Stimulated activated CD8-positive, alpha-beta memory T cell treated with anti-CD3 and anti-CD28 coated beads, Interleukin-4, amount 100 ng/mL, for 4 hours (primary cell): ENCODE data around the gene IGSF6.

Experiments
- DNase-seq, 2 donors: peaks; one replicate each; pipeline ENCODE4 v3.0.0-alpha.2; 2020; ENCODE audit warnings: low read depth in 2 of 2, low spot score in 1 of 2

Gene IGSF6

DNA sequence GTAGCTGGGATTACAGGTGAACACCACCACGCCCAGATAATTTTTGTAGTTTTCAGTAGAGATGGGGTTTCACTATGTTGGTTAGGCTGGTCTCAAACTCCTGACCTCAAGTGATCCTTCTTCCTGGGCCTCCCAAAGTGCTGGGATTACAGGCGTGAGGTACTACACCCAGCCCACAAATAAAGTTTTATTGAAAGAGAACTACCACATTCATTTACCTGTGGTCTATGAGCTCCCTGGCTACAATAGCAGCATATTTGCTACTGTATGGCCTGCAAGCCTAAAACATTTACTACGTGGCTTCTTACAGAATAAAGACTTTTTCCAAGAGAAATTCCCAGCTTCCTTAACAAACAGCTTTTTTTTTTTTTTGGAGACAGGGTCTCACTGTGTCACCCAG lies 49.6 kb downstream of the IGSF6 start:
- no peak for DNase-seq

- DNase-seq: no peak
Observed at GRCh38 chr16:21600031-21600773, 52.2 kb downstream of the IGSF6 start.

DNA sequence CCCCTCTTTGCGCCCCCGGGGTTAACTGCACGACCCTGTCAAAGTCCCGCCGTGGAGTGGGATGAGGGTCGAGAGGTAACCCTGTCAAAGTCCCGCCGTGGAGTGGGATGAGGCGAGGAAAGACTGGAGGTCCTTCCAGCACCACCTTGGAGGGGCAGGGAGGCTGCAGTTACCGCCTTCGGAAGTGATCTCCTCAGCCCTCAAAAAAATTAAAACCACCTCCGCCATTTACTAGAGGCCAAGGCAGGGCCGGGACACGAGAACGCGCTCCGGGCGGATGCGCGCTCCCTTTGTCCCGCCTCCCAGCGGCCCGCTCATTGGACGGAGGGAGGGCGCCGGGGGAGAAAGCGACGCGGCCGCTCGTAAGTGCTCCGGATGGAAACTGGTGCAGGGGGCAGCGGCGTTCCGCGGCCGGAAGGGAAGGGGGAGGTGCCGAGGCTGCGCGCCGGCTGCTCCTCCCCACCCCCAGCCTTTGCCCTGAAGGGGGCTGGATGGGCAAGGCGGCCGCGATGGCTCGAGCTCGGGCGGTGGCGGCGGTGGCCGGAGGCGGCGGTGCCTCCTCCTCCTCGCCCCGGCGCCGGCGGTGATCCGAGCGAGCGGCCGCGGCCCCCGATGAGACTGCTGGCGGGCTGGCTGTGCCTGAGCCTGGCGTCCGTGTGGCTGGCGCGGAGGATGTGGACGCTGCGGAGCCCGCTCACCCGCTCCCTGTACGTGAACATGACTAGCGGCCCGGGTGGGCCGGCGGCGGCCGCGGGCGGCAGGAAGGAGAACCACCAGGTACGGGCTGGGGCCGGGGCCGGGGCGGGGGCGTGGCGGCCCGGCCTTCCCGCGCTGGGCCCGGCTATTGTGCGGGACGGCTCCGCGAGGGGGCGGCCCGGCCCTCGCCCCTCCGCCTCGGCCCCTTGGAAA lies 53.0 kb downstream of the IGSF6 start, which contains the start of gene METTL9:
Gene METTL9, plus strand, starts transcription at position 456 of the 909 bp plus-strand sequence. Its CDS starts 157 bp downstream, at position 613.
- peak; percentile 85 to 87 for DNase-seq

- no peak for DNase-seq
Observed at GRCh38 chr16:21598701-21599121, 53.7 kb downstream of the IGSF6 start.

- DNase-seq: no peak
Observed at GRCh38 chr16:21598206-21598605, 54.2 kb downstream of the IGSF6 start.

DNA sequence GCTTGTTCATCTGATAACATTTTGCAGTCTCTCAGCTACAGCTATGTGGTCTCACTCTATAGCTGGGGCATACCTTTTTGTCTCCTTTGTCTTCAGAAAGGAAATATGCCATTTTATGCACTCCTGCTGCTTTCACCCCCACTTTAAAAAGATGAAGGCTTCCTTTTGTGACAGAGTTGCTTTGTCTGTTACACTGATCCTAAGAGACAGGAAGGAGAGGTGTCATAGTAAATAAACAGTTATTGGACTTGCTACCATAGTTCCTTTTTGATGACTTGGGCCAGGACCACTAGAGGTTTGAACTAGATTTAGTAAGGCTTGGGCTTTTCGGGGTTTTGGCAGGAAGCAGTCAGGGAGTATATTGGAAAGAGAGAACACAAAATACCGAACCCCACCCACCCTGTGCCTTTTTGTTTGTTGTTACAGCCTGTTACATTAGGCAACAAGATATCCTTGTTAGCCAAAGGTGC lies 54.8 kb downstream of the IGSF6 start:
- no peak for DNase-seq

- DNase-seq: no peak
Observed at GRCh38 chr16:21593530-21594289, 58.7 kb downstream of the IGSF6 start.

DNA sequence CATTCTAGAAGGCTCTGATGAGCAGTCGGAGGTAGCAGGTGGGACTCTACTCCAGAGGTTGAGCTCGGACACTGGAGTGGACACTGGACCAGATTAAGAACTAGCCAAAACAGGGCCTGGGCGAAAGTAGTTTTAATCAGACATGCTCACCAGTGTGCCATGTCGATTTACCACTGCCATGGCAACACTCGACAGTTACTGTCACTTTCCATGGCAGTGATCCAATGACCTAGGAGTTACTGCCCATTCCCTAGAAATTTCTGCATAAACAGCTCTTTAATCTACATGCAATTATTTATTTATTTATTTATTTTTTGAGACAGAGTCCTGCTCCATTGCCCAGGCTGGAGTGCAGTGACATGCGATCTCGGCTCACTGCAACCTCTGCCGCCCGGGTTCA lies 60.2 kb downstream of the IGSF6 start:
- no peak for DNase-seq

DNA sequence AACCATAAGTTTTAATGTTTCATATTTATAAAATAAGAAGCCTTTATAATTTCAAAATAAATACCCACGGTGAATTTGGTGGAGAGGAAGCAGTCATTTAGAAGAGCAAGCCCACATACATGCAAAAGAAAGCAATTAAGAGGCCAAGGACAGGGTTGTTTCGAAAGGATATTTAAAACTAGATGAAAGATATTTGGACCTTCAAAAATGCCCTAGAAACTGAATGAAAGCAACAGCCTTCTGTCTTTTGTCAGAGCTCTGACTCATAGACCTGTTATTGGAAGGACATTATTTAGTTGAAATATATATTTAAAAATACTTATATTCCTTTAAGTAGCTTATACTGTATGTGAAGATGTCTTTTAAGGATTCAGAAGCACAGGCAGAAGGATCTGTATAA lies 61.6 kb downstream of the IGSF6 start:
- no peak for DNase-seq

DNA sequence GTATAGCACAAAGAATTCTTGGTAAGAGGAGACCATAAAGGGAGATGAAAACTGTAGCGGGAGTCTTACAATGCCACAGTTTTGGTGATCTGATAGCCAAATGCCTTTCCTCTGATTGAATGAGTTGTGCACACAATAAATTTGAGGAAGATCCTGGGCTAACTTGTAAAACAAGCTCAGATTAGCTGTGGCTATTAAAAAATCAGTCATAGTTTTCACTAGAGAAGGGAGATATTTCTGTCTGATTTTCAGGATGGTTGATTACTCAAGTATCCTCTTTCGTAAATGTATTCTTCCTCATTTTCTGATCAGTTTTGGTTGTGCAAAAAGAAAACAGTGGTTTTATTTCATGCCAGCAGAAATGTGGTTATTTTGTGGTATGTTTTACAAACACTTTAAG lies 62.1 kb downstream of the IGSF6 start:
- DNase-seq: no peak

- no peak for DNase-seq
Observed at GRCh38 chr16:21589551-21589950, 62.9 kb downstream of the IGSF6 start.
